Putamen (tissue), 1 donor: ENCODE measurements around the gene RAPGEF1.

Experiments
- DNase-seq: peaks from one replicate; pipeline ENCODE4 v3.0.0-alpha.2; 2016; ENCODE audit warnings: low spot score

Gene RAPGEF1

GRCh38 chr9:131747352-131747751 is 7.5 kb upstream of the RAPGEF1 start:
- DNase-seq = no peak

- no peak for DNase-seq
These were observed 5.7 kb upstream of the RAPGEF1 start for GRCh38 chr9:131745610-131746009.

GRCh38 chr9:131744720-131745201 is 4.9 kb upstream of the RAPGEF1 start:
- DNase-seq = no peak

GRCh38 chr9:131744171-131744719 is 4.4 kb upstream of the RAPGEF1 start:
- DNase-seq = no peak

- DNase-seq = no peak
These were observed 3.6 kb upstream of the RAPGEF1 start for GRCh38 chr9:131743501-131743900.

GRCh38 chr9:131743096-131743495 is 3.2 kb upstream of the RAPGEF1 start:
- DNase-seq = no peak

- DNase-seq = no peak
These were observed 1.0 kb upstream of the RAPGEF1 start for GRCh38 chr9:131740898-131741297.

- DNase-seq = no peak
These were observed 530 bp downstream of the RAPGEF1 start for GRCh38 chr9:131739133-131739958.

DNA sequence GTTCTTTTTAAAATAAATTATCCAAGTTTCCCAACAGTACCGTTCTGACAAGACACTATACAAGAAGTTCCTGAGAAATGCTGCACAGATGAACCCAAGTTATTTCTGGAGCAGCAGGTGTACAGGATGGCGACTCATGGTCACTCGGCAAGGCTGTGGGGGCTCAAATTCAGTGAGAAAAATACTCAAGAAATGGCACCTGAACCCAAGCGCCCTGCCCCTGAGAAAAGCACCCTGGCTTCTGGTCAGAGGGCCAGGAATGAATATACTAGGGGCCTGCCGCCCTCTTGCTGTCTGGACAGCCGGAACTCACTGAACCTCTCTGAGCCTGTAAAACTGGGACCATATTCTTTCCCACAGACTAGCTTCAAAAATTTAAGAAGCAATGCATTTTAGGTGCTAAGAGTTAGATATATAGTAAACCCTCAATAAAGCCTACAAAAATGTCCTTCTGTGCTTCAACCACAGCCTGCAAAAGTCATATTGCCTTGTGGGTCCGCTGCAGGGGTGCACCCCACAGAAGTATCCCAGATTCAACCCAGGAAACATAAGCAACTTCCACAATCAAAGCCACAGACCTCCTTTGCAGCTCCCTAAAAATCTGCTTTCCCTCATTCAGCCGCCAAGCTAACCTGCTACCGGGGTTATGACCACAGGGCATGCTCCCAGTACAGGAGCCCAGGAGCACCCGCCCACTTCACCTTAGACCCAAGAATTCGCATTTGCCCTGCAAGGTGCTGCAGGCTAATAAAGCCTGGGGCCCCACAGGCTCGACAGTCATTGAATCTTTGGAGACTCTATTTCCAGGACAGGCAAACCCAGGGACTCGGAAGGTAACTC is 1.4 kb downstream of the RAPGEF1 start:
- no peak for DNase-seq

DNA sequence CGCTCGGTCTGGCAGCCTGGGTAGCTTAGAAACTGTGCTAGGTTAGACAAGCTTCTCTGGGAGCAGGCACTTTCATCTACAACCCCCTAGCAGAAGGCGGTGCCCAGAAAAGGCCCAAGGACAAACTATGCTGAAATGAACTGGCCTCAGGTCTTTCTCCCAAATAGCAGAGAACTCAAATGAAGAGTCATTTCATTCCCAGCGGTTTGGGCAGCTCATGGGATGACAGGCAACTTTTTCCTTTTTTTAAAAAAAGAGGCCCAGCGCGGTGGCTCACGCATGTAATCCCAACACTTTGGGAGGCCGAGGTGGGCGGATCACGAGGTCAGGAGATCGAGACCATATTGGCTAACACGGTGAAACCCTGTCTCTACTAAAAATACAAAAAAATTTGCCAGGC is 2.5 kb downstream of the RAPGEF1 start:
- DNase-seq = no peak

GRCh38 chr9:131736431-131736830 is 3.4 kb downstream of the RAPGEF1 start:
- no peak for DNase-seq

DNA sequence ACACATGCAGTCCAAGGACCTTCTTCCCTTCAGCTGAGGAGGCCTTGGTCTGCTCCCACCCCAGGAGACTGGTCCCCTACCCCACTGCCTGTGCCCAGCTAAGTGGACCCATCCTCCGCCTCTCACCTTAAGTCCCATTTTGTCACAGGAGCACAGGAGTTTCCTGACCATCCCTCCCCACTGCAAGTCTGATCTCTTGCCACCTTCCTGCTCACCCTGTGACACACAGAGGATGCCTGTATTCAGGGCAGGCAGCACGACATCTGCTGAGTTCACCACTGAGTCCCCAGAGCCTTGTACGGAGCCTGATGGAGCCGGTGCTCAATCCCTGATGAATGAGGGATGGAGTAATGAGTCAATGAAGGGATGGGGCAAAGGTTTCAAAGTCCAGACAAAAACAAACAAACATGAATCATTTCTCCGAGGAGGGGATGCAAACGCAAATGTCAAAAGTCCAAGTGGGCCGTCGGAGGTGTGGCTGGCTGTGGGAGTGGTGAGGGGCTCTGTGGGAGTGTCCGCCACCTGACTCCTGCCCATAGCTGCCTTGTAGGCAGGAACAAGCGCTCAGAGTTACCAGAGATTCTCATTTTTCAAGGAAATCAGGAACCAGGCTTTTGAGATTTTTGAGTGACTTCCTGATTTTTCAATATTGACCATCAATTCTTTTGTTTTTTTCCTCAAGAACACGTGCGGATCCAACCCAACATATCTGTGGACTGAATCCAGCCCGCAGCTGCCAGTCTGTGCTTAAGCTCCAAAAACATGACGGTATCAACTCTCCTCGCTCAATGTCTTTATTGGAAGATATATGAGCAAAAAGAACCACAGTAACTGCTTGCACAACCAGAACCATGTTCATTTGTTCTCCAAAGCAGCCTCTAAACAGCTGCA is 4.4 kb downstream of the RAPGEF1 start:
- no peak for DNase-seq

DNA sequence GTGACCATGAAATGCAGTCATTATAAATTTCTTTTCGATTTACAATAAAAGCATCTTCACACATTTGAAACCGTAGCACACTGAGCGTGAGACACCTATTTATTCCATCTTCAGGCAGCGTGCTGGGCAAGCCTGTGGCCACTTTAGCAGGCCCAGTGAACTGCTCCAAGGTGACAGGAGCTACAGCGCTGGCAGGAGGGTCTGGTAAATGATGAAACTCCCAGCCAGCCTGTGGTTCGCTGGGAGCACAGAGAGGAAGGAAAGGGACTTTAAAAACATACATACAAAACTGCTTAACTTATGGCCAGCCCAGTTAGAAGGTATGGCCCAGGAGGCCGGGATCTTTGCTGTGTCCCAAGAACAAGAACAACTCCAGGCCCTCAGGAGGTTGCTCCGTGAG is 5.1 kb downstream of the RAPGEF1 start:
- DNase-seq = no peak

DNA sequence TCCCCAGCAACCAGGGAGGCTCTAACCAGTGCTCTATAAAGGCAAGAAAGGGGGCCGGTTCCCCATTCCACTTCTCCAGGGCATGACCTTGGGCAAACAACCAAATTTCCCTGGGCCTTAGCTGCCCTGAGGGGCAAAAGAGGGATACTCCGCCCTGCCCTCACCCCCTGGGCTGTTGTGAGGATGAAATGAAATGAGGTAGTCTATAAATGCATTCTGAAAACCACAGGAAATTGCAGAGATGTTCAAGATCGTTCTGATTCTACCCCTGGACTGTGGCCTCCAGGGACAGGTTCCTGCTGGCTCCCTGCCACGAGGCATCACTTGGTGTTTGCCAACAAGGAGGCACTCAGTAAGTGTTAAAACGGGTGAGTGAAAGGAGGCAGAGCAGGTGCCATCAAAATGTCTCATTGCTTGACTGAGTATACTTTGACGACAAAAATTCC is 5.7 kb downstream of the RAPGEF1 start:
- DNase-seq = no peak

GRCh38 chr9:131733541-131734061 is 6.3 kb downstream of the RAPGEF1 start:
- no peak for DNase-seq

DNA sequence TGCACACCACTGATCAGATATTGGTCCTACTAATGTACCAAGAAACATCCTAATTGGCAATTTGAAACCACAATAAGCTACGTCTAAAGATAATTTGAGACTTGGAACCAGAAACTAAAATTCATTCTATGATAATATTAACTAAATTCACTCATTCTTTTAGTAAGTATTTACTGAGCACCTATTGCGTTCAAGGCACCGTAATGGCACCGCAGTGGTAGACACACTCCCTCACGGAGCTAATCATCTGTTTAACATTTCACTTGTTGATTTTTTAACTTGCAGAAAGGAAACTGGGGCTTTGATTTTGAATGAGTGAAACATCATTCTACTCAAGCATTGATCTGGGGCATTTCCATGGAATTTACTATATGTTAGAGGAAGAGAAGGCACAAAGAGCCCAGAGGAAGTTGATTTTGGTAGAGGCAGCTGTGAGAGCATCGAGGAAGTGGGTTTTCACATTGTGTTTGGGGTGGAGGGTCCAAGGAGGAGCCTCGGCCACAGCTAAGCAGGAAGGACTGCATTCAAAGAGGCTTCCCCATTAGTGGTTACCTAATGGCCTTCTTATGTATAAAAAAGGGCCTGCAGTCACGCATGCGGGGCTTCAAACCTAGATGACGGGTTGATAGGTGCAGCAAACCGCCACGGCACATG is 7.1 kb downstream of the RAPGEF1 start:
- no peak for DNase-seq

DNA sequence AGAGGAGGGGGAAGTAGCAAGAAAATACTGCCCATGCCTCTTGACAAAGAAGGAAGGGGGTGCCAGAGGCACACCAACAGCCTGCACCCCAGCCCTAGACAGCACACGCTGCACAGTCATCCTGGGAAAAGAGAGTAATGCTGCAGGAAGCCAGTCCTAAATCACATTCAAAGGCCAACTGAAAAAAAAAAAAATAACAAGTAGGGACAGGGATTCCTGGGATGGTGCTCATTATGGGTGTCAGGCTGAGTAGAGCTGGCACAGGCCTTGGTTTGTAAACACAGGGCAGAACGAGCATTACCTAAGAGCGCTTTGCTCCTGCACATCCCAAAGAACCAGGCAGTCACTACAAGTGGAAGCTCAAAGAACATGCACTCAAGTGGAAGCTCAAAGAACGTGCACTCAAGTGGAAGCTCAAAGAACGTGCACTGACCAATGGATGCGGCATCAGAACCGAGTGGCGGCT is 7.8 kb downstream of the RAPGEF1 start:
- no peak for DNase-seq

DNA sequence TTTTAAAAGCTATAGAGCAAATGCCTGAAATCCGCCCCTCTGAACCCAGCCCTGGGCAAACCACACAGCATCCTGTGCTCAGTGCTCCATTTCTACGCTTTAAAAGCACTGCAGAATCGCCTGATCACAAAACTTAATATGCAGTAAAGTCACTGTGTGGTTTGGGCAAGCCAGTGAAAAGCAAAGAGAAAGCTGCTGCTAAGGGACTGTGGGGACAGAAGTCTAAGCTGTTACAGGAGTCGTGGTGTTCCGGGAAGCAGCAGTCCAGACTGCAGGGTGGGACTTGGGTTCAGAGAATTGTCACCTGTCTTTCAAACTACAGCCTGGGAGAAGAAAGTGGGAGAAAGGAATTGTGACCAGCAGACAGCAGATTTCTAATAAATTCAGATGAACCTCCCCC is 8.2 kb downstream of the RAPGEF1 start:
- no peak for DNase-seq

- DNase-seq = no peak
These were observed 8.6 kb downstream of the RAPGEF1 start for GRCh38 chr9:131731237-131731636.

GRCh38 chr9:131728961-131729360 is 10.9 kb downstream of the RAPGEF1 start:
- no peak for DNase-seq

DNA sequence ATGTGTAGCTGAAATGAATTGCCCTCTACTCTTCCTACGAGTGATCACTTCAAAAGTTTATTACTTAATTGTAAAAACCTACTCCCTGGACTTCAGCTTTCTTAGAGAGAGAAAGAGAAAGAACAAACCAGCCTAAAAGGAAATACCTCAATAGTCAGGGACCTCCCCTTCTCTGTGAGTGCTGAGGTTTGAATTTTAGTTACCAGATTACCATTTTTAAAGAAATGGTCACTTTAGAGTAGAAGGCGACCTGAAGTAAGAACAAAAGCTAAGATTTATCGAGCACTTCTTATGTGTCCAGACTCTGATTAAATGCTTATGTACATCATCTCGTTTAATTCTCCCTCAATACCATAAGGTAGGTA is 11.3 kb downstream of the RAPGEF1 start:
- no peak for DNase-seq
